HS-5 (cell line): ENCODE data around the gene ELP4.

ENCODE experiments used
- DNase-seq: peaks from one replicate; pipeline ENCODE4 v3.0.0-alpha.2; 2012; ENCODE audit warnings: low read depth

Gene ELP4

GRCh38 chr11:31812383-31813381, 303.1 kb downstream of the ELP4 start:
- no peak for DNase-seq

- DNase-seq = no peak
Observed at GRCh38 chr11:31813391-31814175, 304.0 kb downstream of the ELP4 start.

- DNase-seq = no peak
Observed at GRCh38 chr11:31814176-31814868, 304.8 kb downstream of the ELP4 start.

- DNase-seq = no peak
Observed at GRCh38 chr11:31815711-31816467, 306.3 kb downstream of the ELP4 start.

- DNase-seq = no peak
Observed at GRCh38 chr11:31816468-31817053, 307.0 kb downstream of the ELP4 start.

- peak; percentile 9 for DNase-seq
Observed at GRCh38 chr11:31817054-31817620, 307.6 kb downstream of the ELP4 start.

GRCh38 chr11:31817621-31818424, 308.3 kb downstream of the ELP4 start:
- no peak for DNase-seq

GRCh38 chr11:31818425-31818755, 308.8 kb downstream of the ELP4 start:
- DNase-seq = no peak

GRCh38 chr11:31818874-31819331, 309.3 kb downstream of the ELP4 start:
- DNase-seq = no peak

- no peak for DNase-seq
Observed at GRCh38 chr11:31819621-31820437, 310.3 kb downstream of the ELP4 start.

- no peak for DNase-seq
Observed at GRCh38 chr11:31820438-31820818, 310.9 kb downstream of the ELP4 start.

- no peak for DNase-seq
Observed at GRCh38 chr11:31821235-31821764, 311.7 kb downstream of the ELP4 start.

GRCh38 chr11:31821766-31822165, 312.2 kb downstream of the ELP4 start:
- DNase-seq = no peak

GRCh38 chr11:31822175-31822926, 312.8 kb downstream of the ELP4 start:
- no peak for DNase-seq

- DNase-seq = no peak
Observed at GRCh38 chr11:31822927-31823643, 313.5 kb downstream of the ELP4 start.

GRCh38 chr11:31823644-31824331, 314.2 kb downstream of the ELP4 start:
- DNase-seq = no peak
